ENCODE results near the gene CNTNAP5. TPM values are rescaled to one million over a fixed set of nuclear protein-coding genes. Genes with fewer than 3 reads are reported as not detected.
A peak's percentile ranks its signal among the peaks of the same experiment; 100 is the strongest.

Gene CNTNAP5
- polyA plus RNA-seq, 3 donors from 2014 or later: not detected

DNA sequence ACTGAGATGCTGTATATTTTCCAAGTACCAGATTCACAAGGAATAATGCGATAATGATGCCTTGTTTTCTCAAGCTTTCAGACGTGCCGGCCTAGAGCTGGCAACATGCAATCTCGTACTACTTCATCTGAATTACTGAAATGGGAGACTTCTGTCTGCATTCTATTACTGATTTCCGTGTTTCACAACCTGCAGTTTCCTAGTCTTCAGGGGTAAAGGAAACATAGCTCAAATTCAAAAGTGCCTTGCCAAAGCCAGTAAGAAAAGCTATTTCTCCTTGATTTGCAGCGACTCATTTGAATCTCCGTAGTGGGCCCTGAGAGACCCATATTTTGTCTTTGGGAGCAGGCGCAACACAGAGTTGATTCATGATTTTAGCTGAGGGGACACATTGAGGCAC is 289.0 kb downstream of the CNTNAP5 start:
- no peaks in the 10 kb centered on the region for H3K27me3 Mint-ChIP-seq (ENCODE audit: low read depth in 3 of 3)
- H3K27ac Mint-ChIP-seq: no peak overlapping the region
- no peaks in the 10 kb centered on the region for H3K4me1 Mint-ChIP-seq
- no peak overlapping the region for H3K4me3 Mint-ChIP-seq
- H3K36me3 Mint-ChIP-seq: peaks cover 0 to 4% (median 0%) of the 10 kb centered on the region in 3 donors
- peaks cover 0 to 25% (median 7%) of the 10 kb centered on the region in 6 donors for H3K9me3 Mint-ChIP-seq
- DNase-seq: no peak

DNA sequence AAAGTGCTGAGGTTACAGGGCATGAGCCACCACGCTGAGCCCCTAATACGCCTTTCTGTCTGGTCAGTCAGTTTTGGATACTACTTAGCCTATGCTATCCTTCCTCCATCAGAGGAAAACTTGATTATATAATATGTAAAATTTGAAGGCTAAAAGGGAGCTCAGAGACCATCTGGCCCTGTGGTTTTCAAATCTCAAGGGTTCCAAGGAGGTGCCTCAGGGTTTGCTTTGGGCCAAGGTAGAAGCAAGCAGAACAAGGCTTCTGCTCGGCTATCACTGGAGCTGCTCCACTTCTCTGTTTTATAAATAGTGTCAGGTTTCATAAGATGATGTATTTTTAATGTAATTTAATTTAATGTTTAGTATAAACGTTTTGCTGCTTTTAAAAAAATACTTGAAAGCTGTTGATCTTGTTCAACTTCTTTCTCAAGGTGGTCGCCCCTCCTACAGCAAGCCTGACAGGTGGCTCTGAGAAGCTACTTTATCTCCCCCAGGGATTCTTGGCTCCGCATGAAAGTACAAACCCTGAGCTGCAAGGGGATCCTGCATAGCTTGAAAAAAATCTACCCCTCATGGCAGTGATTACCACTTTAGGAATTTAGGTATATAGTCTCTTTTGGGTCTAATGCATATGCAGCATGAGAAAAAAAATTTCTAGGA is 290.3 kb downstream of the CNTNAP5 start:
- no peak for DNase-seq
- H3K27me3 Mint-ChIP-seq (ENCODE audit: low read depth in 3 of 3): no peaks in the 10 kb centered on the region
- H3K36me3 Mint-ChIP-seq: peaks cover 0 to 4% (median 0%) of the 10 kb centered on the region in 3 donors
- no peak overlapping the region for H3K27ac Mint-ChIP-seq
- no peak overlapping the region for H3K4me3 Mint-ChIP-seq
- peaks cover 0 to 30% (median 9%) of the 10 kb centered on the region in 6 donors for H3K9me3 Mint-ChIP-seq
- H3K4me1 Mint-ChIP-seq: no peaks in the 10 kb centered on the region

DNA sequence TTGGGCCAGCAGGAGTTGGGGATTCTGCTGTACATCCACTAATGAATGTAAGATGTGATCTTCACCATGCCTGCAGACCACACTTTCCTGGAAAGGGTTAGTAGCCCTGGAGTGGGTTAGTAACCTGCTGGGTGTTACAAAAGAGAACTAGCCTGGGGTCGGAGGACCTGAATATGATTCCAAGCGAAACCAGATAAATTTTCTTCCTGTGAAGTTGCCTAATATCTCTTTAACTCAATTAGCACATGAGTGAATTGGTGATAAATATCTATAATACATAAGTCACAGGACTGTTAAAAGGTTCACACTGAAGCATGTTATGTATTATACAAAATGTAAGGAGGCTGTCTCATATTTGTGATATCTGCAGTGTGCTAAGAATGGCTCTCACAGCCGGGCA is 291.0 kb downstream of the CNTNAP5 start:
- Mint-ChIP-seq H3K9me3 (peaks cover 0 to 35% (median 13%) of the 10 kb centered on the region in 6 donors), H3K4me3 (no peak overlapping the region), H3K27ac (no peak overlapping the region), H3K4me1 (no peaks in the 10 kb centered on the region), H3K36me3 (peaks cover 0 to 4% (median 0%) of the 10 kb centered on the region in 3 donors), H3K27me3 (ENCODE audit: low read depth in 3 of 3) (no peaks in the 10 kb centered on the region)
- DNase-seq: no peak

DNA sequence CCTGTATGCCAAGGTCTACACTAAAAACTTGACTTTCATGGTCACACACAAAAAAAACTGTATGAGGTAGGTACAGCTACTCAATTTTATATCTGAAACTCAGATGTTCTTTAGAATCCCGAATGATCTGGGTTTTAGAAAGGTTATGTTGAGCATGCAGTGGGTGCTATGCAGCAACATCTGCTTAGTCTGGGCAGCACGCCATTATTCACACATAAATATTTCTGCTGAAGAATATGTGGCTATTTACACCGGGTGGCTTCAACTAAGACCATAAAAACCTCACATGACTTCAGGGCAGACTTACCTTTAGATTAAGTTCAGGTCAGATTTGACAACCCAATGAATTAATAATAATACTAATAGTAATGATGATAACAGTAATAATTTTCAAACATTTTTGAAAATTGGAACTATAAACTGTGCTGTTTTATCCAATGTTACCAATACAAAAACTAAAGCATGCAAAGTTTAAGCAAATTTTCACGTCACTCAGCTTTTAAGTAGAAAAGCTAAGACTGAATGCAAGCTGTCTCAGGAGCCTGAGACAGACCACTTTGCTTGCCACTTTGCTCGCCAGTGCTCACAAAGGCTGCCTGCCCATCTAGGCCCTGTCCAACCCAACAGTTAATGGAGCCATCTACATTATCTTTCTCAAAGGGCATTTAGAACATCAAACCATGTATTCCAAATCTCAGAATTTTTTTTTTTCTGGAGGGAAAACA is 292.0 kb downstream of the CNTNAP5 start:
- Mint-ChIP-seq H3K27ac (no peak overlapping the region), H3K4me3 (no peak overlapping the region), H3K9me3 (peaks cover 0 to 26% (median 13%) of the 10 kb centered on the region in 6 donors), H3K4me1 (no peaks in the 10 kb centered on the region), H3K27me3 (ENCODE audit: low read depth in 3 of 3) (no peaks in the 10 kb centered on the region), H3K36me3 (no peaks in the 10 kb centered on the region)
- no peak for DNase-seq

DNA sequence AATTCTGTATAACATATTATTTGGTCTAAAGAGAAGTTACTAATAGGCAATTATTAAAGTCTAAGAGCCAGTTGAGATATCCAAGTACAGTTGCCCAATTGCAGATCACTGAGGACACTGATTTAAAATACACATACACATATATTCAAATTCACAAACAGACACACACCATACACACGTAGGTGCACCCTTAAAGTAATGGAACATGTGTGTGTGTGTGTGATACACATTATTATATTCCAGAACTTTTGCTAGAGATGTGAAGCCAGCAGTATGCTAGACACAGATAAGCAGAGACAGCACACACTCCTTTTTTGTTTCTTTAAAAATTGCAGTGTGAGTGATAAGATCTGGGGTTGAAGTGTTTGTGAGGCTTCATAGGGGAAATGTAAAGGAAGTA is 292.5 kb downstream of the CNTNAP5 start:
- Mint-ChIP-seq H3K27me3 (ENCODE audit: low read depth in 3 of 3) (no peaks in the 10 kb centered on the region), H3K36me3 (no peaks in the 10 kb centered on the region), H3K4me1 (no peaks in the 10 kb centered on the region), H3K4me3 (no peak overlapping the region), H3K9me3 (peaks cover 0 to 30% (median 13%) of the 10 kb centered on the region in 6 donors), H3K27ac (peak overlapping the region in 1 of 6 donors; percentile 23)
- DNase-seq: no peak

DNA sequence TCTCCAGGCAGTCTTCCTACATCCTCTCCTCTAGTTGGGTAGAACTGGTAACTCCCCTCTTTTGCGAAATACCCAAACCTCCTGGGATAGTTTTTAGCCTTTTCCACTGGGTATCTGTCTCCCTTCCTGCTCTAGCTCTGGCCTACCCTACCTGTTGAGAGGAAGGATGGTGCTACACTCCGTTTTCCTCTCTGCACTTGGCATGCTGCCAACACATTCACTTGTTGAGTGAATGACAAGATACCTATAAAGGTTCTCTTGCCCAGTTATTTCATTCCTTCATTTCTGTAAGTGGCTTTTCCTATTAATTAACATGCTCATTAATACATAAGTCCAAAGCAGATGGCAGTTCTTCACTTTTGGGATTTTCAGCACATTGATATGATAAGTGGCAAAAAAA is 293.8 kb downstream of the CNTNAP5 start:
- H3K27ac Mint-ChIP-seq: no peak overlapping the region
- peaks cover 0 to 34% (median 15%) of the 10 kb centered on the region in 6 donors for H3K9me3 Mint-ChIP-seq
- no peak for DNase-seq
- H3K36me3 Mint-ChIP-seq: peaks cover 0 to 4% (median 0%) of the 10 kb centered on the region in 3 donors
- H3K4me1 Mint-ChIP-seq: no peaks in the 10 kb centered on the region
- no peak overlapping the region for H3K4me3 Mint-ChIP-seq
- no peaks in the 10 kb centered on the region for H3K27me3 Mint-ChIP-seq (ENCODE audit: low read depth in 3 of 3)

DNA sequence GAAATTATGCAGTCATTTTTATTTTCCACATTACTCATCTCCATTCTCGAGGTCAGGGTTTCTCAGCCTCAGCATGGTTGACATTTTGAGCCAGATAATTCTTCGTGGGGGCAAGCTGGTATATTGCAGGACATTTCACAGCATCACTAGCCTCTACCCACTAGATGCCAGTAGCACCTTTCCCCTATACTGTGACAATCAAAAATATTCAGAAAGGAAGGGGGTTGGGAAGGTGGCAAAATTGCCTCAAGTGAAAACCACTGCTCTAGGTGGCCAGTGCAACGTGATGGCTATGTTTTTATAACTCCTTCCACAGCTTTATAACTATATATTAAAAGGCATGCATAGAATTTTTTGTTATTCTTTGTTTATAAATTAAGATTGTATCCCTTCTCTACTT is 294.5 kb downstream of the CNTNAP5 start:
- Mint-ChIP-seq H3K4me3 (no peak overlapping the region), H3K27ac (no peak overlapping the region), H3K9me3 (peaks cover 0 to 38% (median 15%) of the 10 kb centered on the region in 6 donors), H3K36me3 (peaks cover 0 to 4% (median 0%) of the 10 kb centered on the region in 3 donors), H3K27me3 (ENCODE audit: low read depth in 3 of 3) (no peaks in the 10 kb centered on the region), H3K4me1 (no peaks in the 10 kb centered on the region)
- DNase-seq: no peak

DNA sequence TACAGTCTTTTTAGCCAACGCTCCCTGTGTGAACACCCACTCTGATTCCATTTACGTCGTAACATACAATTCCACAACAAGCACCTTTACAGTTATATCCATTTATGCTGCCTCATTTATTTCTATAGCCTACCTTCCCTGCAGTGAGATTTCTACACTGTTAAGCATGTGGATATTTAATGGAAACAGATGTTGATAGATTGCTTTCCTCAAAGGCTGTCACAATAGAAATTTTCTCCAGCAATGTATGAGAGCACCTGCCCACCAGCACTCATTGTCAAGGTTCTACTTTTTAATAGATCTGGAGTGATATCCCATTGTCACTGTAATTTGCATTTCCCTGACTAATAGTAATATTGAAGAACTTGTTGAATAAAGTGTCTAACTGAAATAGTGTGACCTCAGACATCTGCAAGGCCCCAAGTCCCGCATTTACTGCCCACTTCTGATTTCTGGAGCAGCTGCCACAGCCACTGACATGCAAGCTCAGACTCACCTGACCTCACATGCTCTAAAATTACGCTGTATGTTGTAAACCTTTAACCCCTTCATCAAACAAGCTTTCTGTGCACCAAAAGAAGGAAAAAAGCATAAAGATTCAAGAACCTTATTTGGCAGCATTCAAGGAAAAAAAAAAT is 295.1 kb downstream of the CNTNAP5 start:
- Mint-ChIP-seq H3K36me3 (peaks cover 0 to 4% (median 0%) of the 10 kb centered on the region in 3 donors), H3K27me3 (ENCODE audit: low read depth in 3 of 3) (no peaks in the 10 kb centered on the region), H3K4me1 (no peaks in the 10 kb centered on the region), H3K9me3 (peaks cover 0 to 38% (median 15%) of the 10 kb centered on the region in 6 donors), H3K4me3 (no peak overlapping the region), H3K27ac (no peak overlapping the region)
- DNase-seq: no peak

DNA sequence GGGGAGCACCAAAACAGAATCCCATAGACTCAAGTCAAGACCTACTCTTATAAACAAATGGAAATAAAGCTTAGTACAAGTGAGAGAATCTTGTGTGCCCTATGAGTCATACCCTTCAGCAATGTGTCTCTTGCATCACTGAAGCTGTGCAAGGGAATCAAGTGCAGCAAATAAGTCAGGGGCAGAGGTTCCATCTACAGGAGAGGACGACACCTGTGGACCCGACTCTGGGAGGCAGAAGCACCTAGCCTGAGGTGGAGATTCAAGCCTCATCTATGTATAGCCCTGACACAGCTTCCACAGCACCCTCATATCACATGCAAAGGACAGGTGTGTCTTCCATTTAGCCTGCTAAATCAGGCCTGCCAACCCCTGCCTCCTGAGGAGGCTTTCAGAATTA is 298.2 kb downstream of the CNTNAP5 start:
- no peak overlapping the region for H3K27ac Mint-ChIP-seq
- H3K36me3 Mint-ChIP-seq: peaks cover 0 to 4% (median 3%) of the 10 kb centered on the region in 3 donors
- no peak for DNase-seq
- no peak overlapping the region for H3K4me3 Mint-ChIP-seq
- H3K27me3 Mint-ChIP-seq (ENCODE audit: low read depth in 3 of 3): no peaks in the 10 kb centered on the region
- peaks cover 3 to 35% (median 16%) of the 10 kb centered on the region in 6 donors for H3K9me3 Mint-ChIP-seq
- H3K4me1 Mint-ChIP-seq: no peaks in the 10 kb centered on the region

DNA sequence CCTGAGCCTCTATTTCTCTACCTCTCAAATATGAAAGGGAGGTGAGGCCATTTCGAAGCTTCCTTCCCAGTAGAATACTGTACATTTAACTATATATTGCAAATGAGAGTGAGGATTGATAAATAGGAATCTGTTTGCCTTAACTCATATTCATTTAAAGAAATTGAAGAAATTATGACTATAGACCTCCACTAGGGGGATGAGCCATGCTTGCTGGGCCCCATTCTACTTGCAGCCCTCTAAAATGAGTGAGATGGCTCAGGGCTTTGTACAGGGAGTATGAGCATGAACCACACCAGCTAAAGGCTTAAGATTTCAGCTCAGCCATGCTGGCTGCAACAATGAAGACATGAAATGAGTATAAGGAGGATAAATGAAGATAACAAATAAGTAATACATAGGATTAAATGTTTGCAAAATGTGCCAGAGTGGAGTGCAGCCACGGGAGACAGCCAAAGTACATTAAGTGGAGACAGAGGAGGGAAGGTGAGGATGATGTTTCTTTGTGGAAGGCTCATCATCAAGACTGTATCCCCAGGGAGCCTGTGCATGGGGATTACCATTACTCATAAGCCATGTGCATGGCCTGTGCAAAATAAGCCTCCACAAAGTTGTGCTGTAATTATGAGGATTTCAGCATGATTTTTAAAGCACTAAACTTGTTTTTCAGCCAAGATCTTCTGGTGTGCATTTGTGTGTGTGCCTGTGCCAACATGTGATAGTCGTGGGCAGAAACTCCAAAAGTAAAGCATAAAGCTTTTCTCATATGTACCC is 300.8 kb downstream of the CNTNAP5 start:
- Mint-ChIP-seq H3K27me3 (ENCODE audit: low read depth in 3 of 3) (no peaks in the 10 kb centered on the region), H3K4me3 (no peak overlapping the region), H3K9me3 (peaks cover 0 to 46% (median 18%) of the 10 kb centered on the region in 6 donors), H3K36me3 (peaks cover 0 to 4% (median 3%) of the 10 kb centered on the region in 3 donors), H3K27ac (no peak overlapping the region), H3K4me1 (no peaks in the 10 kb centered on the region)
- DNase-seq: no peak

DNA sequence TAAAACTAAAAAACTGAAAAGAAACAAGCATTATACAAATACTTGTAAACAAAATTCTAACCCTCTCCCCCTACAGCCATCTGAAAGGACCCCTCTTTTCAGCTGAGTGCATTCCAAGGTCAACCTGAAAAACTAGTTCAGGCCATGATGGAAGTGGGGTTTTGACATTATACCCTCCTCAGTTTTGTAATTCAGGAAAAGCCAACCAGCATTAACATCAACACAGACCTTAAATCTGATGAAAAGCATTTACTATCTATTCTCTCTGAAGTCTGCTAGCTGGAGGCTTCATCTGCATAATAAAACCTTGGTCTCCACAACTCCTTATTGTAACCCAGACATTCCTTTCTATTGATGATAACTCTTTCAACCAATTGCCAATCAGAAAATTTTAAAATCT is 302.2 kb downstream of the CNTNAP5 start:
- Mint-ChIP-seq H3K4me1 (no peaks in the 10 kb centered on the region), H3K27ac (no peak overlapping the region), H3K36me3 (peaks cover 0 to 4% (median 3%) of the 10 kb centered on the region in 3 donors), H3K9me3 (peaks cover 0 to 43% (median 18%) of the 10 kb centered on the region in 6 donors), H3K27me3 (ENCODE audit: low read depth in 3 of 3) (no peaks in the 10 kb centered on the region), H3K4me3 (no peak overlapping the region)
- DNase-seq: no peak

DNA sequence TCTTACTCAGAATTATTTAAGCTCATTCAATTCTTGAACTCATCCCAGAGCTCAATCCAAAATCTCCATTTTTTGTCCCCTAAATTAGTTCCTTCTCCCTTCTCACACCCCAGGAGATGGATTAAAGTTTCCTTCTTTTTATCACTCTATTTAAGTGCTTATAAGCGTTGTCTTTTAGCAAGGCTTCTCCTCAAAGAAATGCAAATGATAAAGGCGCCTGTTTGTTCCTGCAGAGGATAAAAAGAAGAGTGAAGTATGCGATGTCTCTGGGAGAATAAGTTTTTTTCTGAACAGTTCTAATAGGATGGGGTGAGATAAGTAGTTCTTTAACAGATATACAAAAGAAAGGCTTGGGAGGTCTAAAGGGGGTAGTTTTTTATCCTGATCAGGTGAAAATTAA is 303.3 kb downstream of the CNTNAP5 start:
- peaks cover 0 to 4% (median 3%) of the 10 kb centered on the region in 3 donors for H3K36me3 Mint-ChIP-seq
- no peak for DNase-seq
- no peak overlapping the region for H3K27ac Mint-ChIP-seq
- H3K9me3 Mint-ChIP-seq: peaks cover 0 to 47% (median 18%) of the 10 kb centered on the region in 6 donors
- no peaks in the 10 kb centered on the region for H3K27me3 Mint-ChIP-seq (ENCODE audit: low read depth in 3 of 3)
- no peak overlapping the region for H3K4me3 Mint-ChIP-seq
- H3K4me1 Mint-ChIP-seq: no peaks in the 10 kb centered on the region

DNA sequence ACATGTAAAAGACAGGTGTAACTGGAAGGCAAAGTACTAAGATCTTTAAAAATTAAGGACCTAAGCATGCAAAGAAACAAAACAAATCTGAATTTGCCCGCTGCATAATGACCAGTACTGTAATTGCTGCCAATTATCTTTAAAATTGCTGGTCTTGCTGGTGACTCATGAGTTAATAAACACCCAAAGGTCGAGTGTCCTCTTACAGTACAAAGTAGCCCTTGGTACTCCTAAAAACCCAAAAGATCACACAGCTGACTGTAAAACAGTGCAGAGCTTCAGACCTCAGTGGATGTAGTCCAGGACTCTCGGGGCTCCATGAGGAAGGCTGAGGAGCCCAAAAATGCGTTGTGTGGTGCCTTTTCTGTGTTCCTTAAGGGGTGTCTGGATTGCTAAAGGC is 308.7 kb downstream of the CNTNAP5 start:
- H3K27me3 Mint-ChIP-seq (ENCODE audit: low read depth in 3 of 3): no peaks in the 10 kb centered on the region
- DNase-seq: no peak
- H3K27ac Mint-ChIP-seq: no peak overlapping the region
- H3K4me1 Mint-ChIP-seq: no peaks in the 10 kb centered on the region
- H3K9me3 Mint-ChIP-seq: peaks cover 4 to 40% (median 10%) of the 10 kb centered on the region in 6 donors
- no peaks in the 10 kb centered on the region for H3K36me3 Mint-ChIP-seq
- no peak overlapping the region for H3K4me3 Mint-ChIP-seq
